HG02852 (cell line): Measurements from ENCODE around the gene PPOX.

Experiments
- ATAC-seq: cut with Tn5 transposase; IDR thresholded peaks from one replicate; pipeline ENCODE4 v1.9.1; 2021; ENCODE audit warnings: mild to moderate bottlenecking, moderate library complexity; ENCODE audit not compliant: unreplicated experiment

The PPOX gene

GRCh38 chr1:161218301-161219077 is 52.3 kb downstream of the PPOX start:
- ATAC-seq = no peak

DNA sequence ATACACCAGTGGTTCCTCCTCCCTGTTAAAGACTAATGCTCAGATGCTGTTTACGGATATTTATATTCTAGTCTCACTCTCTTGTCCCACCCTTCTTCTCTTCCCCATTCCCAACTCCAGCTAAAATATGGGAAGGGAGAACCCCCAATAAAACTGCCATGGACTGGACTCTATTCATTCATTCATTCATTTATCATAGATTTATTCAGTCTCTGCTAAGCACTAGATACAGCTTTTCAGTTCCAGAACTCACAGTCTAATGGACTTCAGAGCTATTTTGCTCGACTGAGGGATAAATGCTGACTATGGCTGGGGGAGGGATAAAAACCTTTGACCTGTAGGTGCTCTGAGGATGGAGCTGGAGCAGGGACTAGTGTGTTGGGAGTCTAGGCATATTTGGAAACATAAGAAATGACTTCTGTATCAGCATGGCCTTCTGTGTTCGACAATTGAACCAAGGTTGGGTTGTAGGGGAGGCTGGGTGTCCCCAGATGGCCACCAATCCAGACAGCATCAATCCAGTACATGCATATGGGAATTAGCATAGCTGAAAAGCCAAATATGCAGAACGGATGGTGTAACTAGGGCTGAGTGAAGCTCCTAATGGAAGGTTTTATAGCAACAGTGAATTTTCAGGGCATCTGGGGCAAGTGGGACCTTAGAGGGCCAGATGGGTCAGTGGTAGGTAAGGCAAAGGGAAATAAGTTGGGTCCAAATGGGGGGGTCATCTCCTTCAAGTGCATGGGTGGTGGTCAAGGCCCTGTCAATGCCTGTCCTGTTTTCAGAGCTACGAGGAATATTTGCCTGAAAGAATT is 53.1 kb downstream of the PPOX start:
- no peak for ATAC-seq

GRCh38 chr1:161220002-161220401 is 53.8 kb downstream of the PPOX start:
- ATAC-seq = no peak
